ENCODE results near the gene SLCO3A1. TPM values are rescaled to one million over a fixed set of nuclear protein-coding genes. Genes with fewer than 3 reads are reported as not detected.

SLCO3A1 gene
- total and polyA plus RNA-seq, 4 donors: 1.6 to 3.6 (median 2.4) TPM

- TF ChIP-seq TAF1 (conservative IDR thresholded peaks at IDR 0.05) (no peak), HNF4A (conservative IDR thresholded peaks at IDR 0.05) (no peak), HNF4G (IDR thresholded peaks at IDR 0.05) (no peak), GABPA (IDR thresholded peaks at IDR 0.05 in 1 of 2, conservative IDR thresholded peaks at IDR 0.05 in 1 of 2) (no peak), REST (IDR thresholded peaks at IDR 0.05) (no peak), RXRA (IDR thresholded peaks at IDR 0.05) (no peak), MAX (IDR thresholded peaks at IDR 0.05) (no peak), CTCF (IDR thresholded peaks at IDR 0.05; ENCODE audit: low read depth, low read length, missing input control) (no peak), ATF3 (IDR thresholded peaks at IDR 0.05) (no peak), JUND (IDR thresholded peaks at IDR 0.05) (no peak), ZBTB33 (IDR thresholded peaks at IDR 0.05) (no peak), EGR1 (IDR thresholded peaks at IDR 0.05; ENCODE audit: low read depth in 2 of 2) (no peak), YY1 (IDR thresholded peaks at IDR 0.05) (no peak), NR2F2 (IDR thresholded peaks at IDR 0.05) (no peak), SP1 (IDR thresholded peaks at IDR 0.05) (no peak), RAD21 (IDR thresholded peaks at IDR 0.05) (no peak), FOXA1 (IDR thresholded peaks at IDR 0.05) (no peak), FOXA2 (IDR thresholded peaks at IDR 0.05) (no peak)
Measured at GRCh38 chr15:92028389-92028724, 174.8 kb downstream of the SLCO3A1 start.

More at GRCh38 chr15:92028389-92028724, 174.8 kb downstream of the SLCO3A1 start:
- DNase-seq (ENCODE audit: low spot score): no peak
- H3K36me3 ChIP-seq (ENCODE audit: control insufficient read depth in 4 of 4, insufficient read depth in 3 of 4, low read depth in 1 of 4, low read length in 3 of 4): no peaks in the 10 kb centered on the region
- WGBS: 79% methylated on average over 4 of the region's 4 CpGs
- H3K4me3 ChIP-seq (ENCODE audit: low read depth in 1 of 3, low read length in 3 of 3): no peak overlapping the region
- no peaks in the 10 kb centered on the region for H3K4me1 ChIP-seq (ENCODE audit: control insufficient read depth in 4 of 4, insufficient read depth in 4 of 4, low read length in 3 of 4)
- no peaks in the 10 kb centered on the region for H3K27me3 ChIP-seq (ENCODE audit: control insufficient read depth in 4 of 4, insufficient read depth in 4 of 4, low read length in 3 of 4)
- peak overlapping the region; percentile 47 to 54 for H3K27ac ChIP-seq (ENCODE audit: low read depth in 1 of 2, low read length in 2 of 2)
- no peak overlapping the region for H3K9ac ChIP-seq (ENCODE audit: low read depth in 1 of 2, low read length in 2 of 2)
- H3K9me3 ChIP-seq (ENCODE audit: control insufficient read depth in 4 of 4, low read length in 3 of 4): no peaks in the 10 kb centered on the region
